Sigmoid colon (tissue), 4 donors: ENCODE data around the gene GDE1.

Experiments used
- CTCF ChIP-seq, 4 experiments: fragments of 450-650 bp in 3 of 4; fragments of 200-600 bp in 1 of 4; IDR thresholded peaks; one replicate each; pipeline ENCODE4 v1.5.1; 2016 to 2019; ENCODE audit warnings: antibody characterized with exemption in 4 of 4, mild to moderate bottlenecking in 3 of 4, moderate library complexity in 2 of 4
- POLR2A ChIP-seq, 2 donors: fragments of 450-650 bp; IDR thresholded peaks; one replicate each; pipeline ENCODE4 v1.6.1; 2016; ENCODE audit warnings: antibody characterized with exemption in 2 of 2, mild to moderate bottlenecking in 2 of 2, moderate library complexity in 2 of 2
- POLR2AphosphoS5 ChIP-seq, 4 donors: sonication (generic); formaldehyde crosslinking; IDR thresholded peaks; one replicate each; pipeline ENCODE4 v1.6.1; 2017; ENCODE audit warnings: antibody characterized with exemption in 4 of 4

- TF ChIP-seq CTCF (IDR thresholded peaks at IDR 0.05) (peak in 1 of 4 experiments; percentile 16), POLR2AphosphoS5 (IDR thresholded peaks at IDR 0.05) (peak; percentile 96 to 99 (median 98)), POLR2A (IDR thresholded peaks at IDR 0.05) (peak; percentile 88 to 93)
These were observed at the start of gene GDE1 for GRCh38 chr16:19521471-19522396.
